ENCODE data around the gene PACRG.
"Not testable (repeated sequence)": the region's sequence is repeated elsewhere in the genome, so short reads cannot be mapped to it uniquely, and the experiment has no call there.

Gene PACRG

DNA sequence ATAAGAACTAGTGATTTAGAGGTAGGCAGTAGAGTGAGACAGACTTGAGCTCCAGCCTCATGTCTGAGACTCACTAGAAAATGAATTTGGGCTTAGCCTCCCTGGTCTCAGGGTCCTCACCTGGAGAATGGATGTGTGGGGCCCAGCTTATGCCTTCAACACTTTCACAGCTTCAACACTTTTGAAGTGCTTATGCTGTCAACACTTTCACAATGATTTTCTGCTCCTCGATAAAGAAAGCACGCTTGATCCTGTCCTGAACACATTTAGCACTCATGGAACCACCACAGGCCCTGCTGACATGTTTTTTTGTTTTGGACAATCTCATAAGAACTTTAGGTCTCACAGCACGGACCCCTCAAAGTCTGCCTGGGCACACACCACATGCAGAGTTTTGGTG is 229.3 kb downstream of the PACRG start:
- DNase-seq = no peak

DNA sequence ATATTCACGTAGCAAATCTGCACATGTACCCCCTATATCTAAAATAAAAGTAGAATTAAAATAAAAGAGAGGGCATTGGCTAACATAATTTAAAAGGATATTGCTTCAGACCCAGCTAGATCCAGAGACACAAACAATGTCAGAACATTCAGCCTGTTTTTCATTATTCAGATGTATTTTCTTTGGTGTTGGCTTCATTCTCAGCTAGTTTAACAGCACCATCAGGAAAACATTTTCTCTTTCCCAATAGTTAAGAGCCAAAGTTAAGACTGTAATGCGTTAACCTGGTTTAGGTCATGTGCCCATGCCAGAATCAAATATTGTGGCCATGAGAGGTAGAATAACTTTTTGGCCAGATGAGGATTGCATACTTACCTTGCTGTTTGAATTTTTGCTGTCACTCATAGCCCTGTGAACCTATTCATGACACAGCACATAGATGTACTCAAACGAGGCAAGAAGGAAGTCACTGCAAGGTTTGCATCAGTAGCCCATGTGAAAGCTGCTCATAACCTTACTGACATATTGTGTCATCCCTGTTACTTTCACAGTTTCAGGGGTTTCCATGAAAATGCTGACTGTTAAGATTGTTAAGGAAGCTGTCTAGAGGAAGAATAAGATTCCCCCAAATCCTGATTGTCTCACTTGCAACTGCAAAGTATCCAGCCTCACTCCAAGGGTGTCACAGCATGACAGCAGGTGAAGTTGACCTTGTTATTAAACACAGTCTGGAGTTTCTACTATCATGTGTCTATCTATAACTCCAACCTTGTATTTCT is 233.1 kb downstream of the PACRG start:
- no peak for DNase-seq

DNA sequence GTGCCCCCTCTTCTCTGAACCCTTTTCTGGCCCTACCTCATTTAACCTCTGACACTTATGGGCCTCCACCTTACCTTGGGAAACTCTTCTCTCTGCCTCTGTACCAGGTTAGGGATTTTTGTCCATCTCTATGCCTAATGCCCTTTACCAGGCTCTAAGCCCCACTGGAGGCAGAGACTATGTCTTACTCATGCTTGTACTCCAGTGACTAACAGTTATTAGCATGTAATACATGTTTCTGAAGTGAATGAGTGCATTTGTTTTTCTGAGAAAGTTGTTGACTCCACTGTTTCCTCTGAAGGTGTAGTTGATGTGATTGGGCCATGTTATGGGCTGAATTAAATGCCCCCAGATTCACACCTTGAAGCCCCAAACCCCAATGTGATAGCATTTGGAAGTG is 234.3 kb downstream of the PACRG start:
- DNase-seq = no peak

DNA sequence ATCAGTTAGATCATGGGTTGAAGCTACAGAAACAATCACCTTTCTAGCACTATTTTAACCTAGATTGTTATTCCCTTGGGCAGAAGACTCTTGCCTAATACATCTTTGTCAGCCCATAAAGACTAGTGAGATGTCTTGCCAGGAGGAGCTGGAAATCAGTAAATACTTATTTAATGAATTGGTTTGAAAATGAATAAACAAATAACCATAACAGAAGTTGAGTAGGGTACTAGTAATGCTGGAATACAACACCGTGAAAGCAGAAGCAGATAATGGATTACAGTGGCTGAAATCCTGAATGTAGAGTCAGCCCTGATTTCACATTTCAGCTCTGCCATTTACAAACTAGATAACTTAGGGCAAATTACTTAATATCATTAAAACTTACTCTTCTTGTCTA is 236.1 kb downstream of the PACRG start:
- DNase-seq = no peak

DNA sequence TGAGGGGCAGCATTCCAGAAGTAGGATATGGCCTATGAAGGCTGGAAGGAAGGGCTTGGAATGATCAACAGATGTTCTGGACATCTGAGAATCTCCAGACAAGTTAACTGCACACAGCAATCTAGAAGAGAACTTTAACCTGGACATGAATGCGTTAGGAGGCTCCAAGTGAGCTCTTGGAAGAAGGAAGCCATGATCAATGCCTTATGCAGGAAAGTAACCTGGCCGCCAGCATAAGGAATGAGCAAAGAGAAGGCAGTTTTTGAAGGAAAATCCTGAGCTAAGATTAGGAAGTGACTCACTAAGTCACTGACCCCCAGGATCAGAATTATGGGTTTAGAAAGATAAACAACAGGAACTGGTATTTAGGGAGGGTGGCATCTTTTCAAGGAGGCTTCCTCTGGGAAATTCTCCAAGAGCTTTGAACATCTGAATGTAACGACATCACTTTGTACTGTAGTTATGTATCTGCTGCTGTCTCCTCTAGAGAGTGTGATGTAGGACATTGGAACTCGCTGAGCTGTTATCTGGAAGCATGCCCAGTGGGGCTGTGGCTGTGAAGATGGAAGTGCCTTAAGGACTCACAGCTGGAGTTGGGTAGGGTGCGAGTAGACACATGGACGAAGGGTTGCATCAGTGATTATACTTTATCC is 236.8 kb downstream of the PACRG start:
- no peak for DNase-seq

DNA sequence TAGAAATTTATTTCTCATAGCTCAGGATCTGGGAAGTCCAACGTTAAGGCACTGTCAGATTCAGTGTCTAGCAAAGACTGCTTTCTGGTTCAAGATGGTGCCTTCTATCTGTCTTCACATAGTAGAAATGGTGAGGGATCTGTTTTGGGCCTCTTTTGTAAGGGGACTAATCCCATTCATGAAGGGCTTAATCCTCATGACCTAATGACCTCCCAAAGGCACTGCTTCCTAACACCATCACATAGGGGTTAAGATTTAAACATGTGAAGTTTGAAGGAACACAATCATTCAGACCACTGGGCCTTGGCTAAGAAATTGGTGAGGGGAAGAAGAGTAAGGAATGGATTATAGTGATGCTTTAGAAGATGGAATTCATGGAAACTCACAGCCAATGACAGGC is 237.6 kb downstream of the PACRG start:
- no peak for DNase-seq

DNA sequence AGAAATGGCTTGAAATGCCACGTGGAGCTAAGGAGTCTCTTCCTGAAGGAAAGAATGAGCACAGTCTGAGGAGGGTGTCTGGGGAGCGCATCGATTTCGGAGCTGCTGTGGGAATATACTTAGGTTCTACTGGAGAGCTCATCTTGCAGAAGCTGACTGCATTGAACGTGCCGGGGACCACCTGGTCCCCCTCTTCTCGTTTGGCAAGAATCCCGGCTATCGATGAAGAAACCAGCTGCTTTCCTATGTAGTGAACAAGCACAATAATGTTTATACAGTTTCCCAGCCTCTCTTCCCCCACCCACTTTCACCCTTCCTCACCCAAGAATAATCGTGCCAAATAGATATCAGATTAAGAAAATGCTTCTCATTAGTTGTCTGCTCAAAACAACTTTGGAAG is 242.5 kb downstream of the PACRG start:
- DNase-seq = no peak

DNA sequence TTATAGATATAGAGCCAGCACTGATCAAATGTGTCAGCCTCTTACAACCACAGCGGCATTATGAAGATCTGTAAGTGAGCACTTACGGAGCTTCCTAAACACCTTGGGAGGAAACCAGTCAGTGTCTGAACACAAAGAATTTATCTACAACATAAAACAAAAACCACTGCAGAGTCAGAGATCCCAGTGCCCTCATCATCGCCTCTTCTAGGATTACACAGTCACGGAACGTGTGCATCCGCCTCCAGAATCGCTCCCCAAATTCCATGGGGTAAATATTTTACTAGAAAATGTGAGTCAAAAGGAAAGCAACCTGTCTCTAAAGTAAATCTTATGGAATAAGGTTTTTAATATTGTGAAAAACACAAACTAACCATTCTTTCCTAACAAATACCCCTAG is 243.6 kb downstream of the PACRG start:
- no peak for DNase-seq

DNA sequence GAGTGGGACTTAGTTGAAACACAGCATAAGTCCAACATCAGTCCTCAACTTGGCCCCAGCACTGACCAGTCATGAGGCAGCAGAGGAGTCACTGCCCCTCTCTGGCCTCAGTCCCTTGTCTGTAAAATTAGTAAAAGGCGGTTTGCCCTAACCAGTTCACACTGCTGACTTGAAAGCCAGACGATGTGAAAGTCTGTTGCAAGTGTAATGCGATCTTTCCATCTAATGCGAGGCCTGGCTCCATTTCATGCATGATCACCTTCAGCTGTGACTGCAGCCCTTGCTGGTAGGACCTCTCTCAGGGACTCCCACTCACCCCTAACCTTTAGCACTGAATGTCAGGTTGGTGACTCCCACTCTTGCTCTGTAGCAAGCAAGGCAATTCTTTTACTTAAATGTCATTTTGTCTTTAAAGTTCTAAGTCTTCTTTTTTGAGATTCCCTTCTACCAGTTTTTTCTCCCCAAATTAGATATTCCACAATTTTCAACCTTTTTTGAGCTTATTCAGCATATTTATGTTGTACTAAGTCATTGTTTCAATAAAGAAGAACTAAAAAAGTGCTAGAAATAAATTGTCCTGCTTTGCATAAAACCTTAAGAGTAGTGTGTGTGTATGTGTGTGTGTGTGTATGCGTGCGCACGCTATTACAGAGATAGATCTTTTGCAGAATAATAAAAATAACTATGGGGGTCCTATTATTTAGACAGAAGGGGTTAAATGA is 245.5 kb downstream of the PACRG start:
- no peak for DNase-seq

DNA sequence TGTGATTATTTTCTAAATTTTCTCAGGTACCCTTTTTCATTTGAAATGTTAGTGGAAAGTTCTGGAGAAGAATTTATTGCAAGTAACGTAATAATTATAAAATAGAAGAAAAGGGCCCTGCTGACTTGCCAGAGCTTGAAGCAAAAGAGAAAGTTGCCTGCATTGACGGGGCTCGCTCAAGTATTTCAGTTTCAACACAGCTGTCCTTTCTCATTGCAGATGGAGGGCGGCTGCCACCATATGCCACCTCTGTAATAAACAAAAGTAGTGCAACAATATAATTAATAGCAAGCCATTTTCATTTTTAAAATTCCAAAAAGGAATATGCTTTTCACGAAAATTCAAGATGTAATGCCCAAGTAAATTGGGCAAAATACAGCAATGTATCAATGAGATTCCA is 246.2 kb downstream of the PACRG start:
- no peak for DNase-seq

DNA sequence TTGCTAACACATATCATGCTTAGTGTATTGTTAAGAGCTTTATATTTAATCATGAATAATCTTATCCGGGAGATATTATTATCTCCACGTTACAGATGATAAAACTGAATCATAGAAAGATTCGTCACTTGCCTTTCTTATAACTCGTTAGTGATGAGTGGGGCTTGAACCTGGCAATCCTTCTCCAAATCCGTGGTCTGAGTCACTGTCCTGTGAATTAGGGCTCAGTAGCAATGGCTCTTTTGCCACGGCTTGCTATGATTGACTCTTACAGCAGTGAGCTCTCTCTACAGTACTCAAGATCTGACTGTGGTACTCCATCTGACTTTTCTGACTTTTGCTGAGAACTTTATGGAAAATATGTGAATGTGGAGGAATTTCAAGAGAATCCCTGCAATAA is 246.9 kb downstream of the PACRG start:
- DNase-seq = no peak

DNA sequence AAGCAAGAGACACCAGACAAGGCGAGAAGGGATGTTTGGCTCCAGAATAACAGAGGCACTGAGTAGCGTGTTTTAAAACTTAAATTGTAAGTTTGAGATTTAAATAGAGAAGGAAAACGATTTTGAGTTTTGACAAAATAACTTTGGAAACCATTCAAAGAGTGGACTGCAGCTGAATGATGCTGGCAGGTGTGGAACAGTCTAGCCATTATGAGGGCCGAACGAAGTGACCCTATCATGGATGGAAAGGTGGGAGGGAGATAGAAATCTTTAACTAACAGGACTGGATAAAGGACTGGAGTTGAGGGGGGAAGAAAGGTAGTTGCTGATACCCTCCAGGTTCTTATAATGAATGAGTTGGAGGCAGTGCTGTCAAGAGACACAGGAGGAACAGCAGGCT is 248.4 kb downstream of the PACRG start:
- DNase-seq = no peak

DNA sequence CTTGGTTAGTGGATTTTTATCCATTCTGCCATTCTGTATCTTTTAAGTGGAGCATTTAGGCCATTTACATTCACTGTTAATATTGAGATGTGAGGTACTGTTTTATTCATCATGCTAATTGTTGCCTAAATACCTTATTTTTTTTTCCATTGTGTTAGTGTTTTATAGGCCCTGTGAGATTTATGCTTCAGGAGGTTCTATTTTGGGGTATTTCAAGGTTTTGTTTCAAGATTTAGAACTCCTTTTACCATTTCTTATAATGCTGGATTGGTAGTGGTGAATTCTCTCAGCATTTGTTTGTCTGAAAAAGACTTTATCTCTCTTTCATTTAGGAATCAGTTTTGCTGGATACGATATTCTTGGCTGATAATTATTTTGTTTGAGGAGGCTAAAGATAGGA is 255.5 kb downstream of the PACRG start:
- DNase-seq = not testable (repeated sequence)

DNA sequence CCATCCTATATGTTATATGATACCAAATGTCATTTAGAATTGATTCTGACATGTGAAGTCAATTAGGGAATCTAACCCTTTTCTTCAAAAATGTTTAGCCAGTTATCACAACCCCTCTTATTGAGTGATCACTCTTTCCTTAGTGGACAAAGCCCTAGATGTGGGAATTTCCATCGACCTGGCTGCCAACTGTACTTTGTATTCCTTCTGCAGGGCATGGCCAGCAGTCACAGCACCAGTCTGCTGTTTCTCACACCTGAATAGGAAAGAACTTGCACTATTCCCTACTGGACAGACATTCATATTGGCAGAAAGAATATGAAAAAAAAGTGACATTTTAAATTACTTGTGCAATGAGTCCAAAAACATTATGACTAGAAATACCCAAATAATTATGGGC is 271.0 kb downstream of the PACRG start:
- DNase-seq = no peak

DNA sequence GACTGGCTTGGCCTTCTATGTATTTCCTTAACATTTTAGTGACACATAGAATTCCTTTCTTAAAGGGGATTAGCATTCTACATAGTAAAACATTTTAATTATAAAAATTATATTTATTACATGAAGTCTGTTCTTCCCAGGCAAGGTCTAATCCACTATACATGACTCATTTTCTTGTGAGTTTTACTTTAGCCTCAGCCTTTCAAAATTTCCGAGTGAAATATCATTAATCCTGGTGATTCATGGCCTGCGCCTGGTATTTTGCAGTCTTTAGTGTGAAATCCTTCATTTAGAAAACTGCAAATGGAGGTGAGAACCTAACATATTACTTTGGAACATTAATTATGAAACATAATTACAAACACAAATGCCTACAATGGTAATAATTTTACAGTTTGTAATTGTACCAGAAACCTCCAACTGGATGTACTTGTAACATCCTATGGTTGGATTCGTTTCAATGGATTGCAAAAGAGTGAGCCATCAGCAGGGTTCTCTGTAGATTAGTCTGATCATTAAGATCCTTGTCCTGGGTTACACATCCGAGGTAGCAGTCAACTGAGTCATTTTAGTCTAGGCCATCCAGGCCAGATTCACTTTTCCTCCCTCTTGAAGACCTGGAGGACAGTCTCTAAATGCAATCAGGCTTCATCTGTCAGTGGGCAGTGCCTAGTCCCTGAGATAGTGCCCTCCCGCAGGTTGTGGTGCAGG is 272.0 kb downstream of the PACRG start:
- no peak for DNase-seq

DNA sequence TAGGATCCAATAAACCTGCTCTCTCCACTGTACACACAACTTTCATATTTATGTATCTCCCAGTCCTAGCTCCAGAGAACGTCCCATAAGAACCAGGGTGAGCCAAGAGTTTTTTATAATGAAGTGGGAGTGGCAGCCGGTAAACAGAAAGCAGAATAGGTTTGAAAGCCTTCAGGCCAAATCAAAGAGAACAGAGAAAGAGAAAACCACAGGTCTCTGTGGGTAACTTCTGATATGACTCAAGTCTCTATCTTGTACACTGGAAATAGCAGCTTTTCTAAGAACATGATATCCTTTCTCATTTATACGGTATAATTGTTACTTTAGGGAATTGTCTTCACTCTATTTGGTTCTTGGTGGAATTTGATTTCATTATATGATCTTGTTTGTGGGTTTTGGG is 273.6 kb downstream of the PACRG start:
- DNase-seq = no peak

DNA sequence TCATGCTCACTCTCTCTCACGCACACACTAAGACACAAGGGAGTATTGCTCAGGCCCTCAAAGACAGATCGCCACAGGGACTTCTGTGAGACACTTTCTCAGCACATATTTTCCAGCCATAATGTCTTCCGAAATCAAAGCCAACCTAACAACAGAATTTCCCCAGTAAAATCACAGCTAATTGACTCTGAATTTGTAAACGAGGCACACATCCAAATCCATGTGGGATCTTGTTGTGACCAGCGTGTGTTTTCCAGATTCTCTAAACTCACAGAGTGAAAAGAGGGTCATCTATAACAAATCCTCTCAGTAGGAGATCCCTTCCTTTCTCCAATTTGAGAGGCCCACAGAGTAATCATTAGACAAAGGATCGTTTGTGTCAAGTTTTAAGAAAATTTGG is 280.4 kb downstream of the PACRG start:
- no peak for DNase-seq

DNA sequence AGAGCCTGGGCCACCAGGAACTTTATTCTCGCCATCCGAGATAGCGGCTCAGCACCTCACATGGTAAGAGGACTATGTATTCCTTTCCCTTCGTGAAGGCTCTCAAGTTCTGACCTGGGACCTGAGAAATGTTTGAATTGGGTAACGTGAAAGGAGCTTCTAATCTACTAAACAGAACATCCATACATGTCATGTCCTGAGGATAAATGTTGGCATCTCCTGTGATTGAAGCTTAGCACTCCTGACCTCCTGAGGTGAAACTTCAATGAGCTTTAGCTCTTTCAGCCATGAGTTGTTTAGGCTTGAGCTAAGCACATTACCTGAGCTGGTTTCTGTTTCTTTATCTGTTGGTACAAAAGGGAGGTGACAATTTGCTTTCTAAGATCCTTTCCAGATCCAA is 280.9 kb downstream of the PACRG start:
- DNase-seq = no peak

DNA sequence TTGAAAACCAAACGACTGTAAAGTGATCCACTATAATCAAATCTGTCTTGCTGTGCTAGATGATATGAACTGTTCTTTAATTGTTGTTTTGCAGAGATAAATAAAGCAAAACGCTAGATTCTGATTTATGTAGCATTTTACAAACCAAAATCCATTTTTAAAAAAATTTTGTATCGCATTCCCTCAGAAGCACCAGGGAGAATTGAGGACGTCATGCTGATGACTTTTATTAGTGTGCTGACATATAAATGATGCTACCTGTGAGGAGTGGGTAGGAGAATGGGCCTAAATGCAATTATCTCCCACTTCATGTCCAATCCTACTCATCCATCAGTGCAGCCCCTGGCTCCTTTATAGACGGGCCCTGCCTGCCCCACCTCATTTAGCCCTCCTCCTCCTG is 282.4 kb downstream of the PACRG start:
- no peak for DNase-seq

DNA sequence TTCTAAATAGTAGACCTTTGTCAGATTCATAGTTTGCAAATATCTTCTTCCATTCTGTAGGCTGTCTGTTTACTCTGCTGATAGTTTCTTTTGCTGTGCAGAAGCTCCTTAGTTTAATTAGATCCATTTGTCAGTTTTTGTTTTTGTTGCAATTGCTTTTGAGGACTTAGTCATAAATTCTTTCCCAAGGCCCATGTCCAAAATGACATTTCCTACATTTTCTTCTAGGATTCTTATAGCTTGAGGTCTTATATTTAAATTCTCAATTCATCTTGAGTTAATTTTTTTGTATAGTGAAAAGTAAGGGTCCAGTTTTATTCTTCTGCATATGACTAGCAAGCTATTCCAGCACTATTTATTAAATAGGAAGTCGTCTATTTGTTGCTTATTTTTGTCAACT is 287.0 kb downstream of the PACRG start:
- no peak for DNase-seq

DNA sequence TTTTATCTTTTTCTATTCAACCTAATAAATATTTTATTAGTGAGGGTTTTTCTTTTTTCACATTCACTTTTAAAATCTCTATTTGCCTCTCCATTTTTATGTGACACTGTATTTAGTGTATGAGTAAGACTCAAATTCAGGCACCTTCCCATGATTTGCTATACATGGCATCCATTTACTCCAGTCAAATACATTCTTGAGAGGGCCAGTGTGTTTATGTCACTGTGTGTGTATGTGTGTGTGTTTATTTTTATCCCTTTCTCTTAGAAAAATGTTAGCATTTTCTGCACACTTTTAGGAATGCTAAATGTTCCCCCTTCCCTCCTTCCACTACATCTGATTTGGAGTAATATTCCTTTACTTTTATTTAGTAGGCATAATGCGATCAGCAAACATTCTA is 290.0 kb downstream of the PACRG start:
- DNase-seq = no peak

DNA sequence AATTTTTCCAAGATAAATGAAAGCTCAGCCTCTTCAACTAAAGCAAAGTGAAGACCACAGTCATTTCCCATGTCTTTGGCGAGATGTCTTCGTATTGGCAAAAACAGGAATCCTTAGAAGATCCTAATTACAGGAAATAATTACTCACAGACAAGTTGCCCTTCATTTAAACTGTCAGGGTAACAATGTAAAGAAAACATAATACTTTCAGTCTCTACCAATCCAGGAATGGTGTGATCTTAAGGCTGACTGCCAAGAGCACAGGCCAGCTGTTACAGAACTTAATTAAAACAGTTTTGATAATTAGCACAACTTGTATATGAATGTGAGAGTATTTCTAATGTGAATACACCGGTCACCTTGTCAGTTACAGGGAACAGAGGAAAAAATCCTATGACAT is 292.2 kb downstream of the PACRG start:
- no peak for DNase-seq

DNA sequence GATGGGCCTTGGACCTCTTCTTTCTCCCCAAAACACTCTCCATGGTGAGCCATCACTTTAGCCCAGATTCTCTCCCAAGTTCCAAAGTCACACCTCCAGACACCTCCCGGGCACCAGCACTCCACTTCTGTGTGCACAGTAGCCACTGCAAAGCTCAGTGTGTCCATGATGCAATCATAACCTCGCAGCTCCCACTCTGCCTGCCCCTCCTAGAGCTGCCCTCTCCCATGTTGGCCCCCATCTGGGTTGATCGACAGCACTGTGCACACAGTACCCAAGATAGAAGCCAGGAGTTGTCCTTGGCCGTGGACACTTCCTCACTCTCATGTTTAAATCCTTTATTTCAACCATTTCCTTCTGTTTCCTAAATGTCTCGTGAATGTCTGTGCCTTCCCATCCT is 293.3 kb downstream of the PACRG start:
- no peak for DNase-seq

DNA sequence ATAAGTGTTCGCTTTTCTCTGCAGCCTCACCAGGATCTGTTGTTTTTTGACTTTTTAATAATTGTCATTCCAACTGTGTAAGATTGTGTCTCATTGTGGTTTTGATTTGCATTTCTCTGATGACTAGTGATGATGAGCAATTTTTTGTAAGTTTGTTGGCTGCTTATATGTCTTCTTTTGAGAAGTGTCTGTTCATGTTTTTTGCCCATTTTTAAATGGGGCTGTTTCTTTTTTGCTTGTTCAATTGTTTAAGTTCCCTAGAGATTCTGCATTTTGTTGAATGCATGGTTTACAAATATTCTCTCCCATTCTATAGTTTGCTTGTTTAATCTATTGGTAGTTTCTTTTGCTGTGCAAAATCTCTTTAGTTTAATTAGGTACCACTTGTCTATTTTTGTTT is 295.9 kb downstream of the PACRG start:
- DNase-seq = no peak
